ENCODE results near the gene PPM1D. TPM values are rescaled to one million over a fixed set of nuclear protein-coding genes. Genes with fewer than 3 reads are reported as not detected.

Gene PPM1D
- total and polyA plus RNA-seq, 2 of the 13 experiments (the other 11 are each of a cell fraction or from before 2014, with no cell fraction given), result 8.0 to 26.2 TPM

GRCh38 chr17:60586288-60586974 is 13.6 kb upstream of the PPM1D start:
- intact Hi-C loops (cut with micrococcal nuclease; ENCODE audit: unreplicated experiment), result no loop called here
- Histone ChIP-seq H3K4me3 (replicated peaks in 1 of 3; ENCODE audit: insufficient read depth in 1 of 3, low read depth in 2 of 3, low read length in 3 of 3) (no peak overlapping the region), H2AFZ (ENCODE audit: low read length) (no peak overlapping the region), H3K36me3 (replicated peaks in 1 of 2; ENCODE audit: control insufficient read depth in 1 of 2, insufficient read depth in 2 of 2, low read length in 2 of 2) (0 out of 5 replicates have a peak, but pooled peaks cover 0 to 3% of the 10 kb centered on the region in 2 experiments), H3K79me2 (ENCODE audit: insufficient read depth, low read length) (no peaks in the 10 kb centered on the region), H3K4me1 (ENCODE audit: insufficient read depth, low read length) (peaks cover 11% of the 10 kb centered on the region), H3K4me2 (ENCODE audit: low read depth, low read length) (peak overlapping the region; percentile 42), H3K27ac (ENCODE audit: extremely low read length, insufficient read depth, low read length) (no peak overlapping the region), H3K27me3 (ENCODE audit: control insufficient read depth in 1 of 2, insufficient read depth in 2 of 2, low read length in 2 of 2) (no peaks in the 10 kb centered on the region), H4K20me1 (ENCODE audit: insufficient read depth, low read length) (no peaks in the 10 kb centered on the region), H3K9ac (ENCODE audit: insufficient read depth, low read depth, low read length) (no peak overlapping the region), H3K9me3 (ENCODE audit: low read length) (no peaks in the 10 kb centered on the region)
- BruUV-seq (replicated peaks), result no TSS peak
- 25% methylated on average over 3 of the region's 3 CpGs for WGBS (ENCODE audit: low lambda C conversion rate)
- ChIA-PET CTCF (ENCODE audit: low intra/inter-chr PET ratio, low total read pairs) (interaction anchor here (1.0 kb wide), 1 partner anchor 52 kb away, joined by 3 read pairs; no protein-coding TSS in a partner anchor), POLR2A (interaction anchor here (0.7 to 1.3 kb wide), 2 partner anchors 13 to 60 kb away, joined by 3 to 8 read pairs; partner anchors contain the start of genes APPBP2 and PPM1D)
- in situ Hi-C loops (cut with HindIII; ENCODE audit: extremely low pct_ligation_motif_present, low pct_unique_long_range_greater_than_20kb), result no loop called here
- peak; percentile 92 for ATAC-seq
- FAIRE-seq, result peak; percentile 73
- peak; percentile 56 for DNase-seq (ENCODE audit: low spot score)
- TF ChIP-seq, protein P1, sequence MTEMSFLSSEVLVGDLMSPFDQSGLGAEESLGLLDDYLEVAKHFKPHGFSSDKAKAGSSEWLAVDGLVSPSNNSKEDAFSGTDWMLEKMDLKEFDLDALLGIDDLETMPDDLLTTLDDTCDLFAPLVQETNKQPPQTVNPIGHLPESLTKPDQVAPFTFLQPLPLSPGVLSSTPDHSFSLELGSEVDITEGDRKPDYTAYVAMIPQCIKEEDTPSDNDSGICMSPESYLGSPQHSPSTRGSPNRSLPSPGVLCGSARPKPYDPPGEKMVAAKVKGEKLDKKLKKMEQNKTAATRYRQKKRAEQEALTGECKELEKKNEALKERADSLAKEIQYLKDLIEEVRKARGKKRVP (CRISPR knock-in tag; IDR thresholded peaks at IDR 0.05), result no peak
- no peak for TF ChIP-seq TRAFD1 (CRISPR knock-in tag; IDR thresholded peaks at IDR 0.05; ENCODE audit: borderline replicate concordance)
- TF ChIP-seq HNRNPH1 (optimal IDR thresholded peaks at IDR 0.05; ENCODE audit: low read depth, low read length), result no peak
- no peak for TF ChIP-seq SRSF4 (IDR thresholded peaks at IDR 0.05; ENCODE audit: low read depth, low read length, poor library complexity, severe bottlenecking)
- no peak for TF ChIP-seq MYNN (CRISPR knock-in tag; IDR thresholded peaks at IDR 0.05; ENCODE audit: low read depth)
- TF ChIP-seq DBP (CRISPR knock-in tag; IDR thresholded peaks at IDR 0.05; ENCODE audit: not compliant biosample characterization), result no peak
- no peak for TF ChIP-seq ZNF660 (CRISPR knock-in tag; IDR thresholded peaks at IDR 0.05; ENCODE audit: borderline replicate concordance, low read depth)
- TF ChIP-seq, protein P2, sequence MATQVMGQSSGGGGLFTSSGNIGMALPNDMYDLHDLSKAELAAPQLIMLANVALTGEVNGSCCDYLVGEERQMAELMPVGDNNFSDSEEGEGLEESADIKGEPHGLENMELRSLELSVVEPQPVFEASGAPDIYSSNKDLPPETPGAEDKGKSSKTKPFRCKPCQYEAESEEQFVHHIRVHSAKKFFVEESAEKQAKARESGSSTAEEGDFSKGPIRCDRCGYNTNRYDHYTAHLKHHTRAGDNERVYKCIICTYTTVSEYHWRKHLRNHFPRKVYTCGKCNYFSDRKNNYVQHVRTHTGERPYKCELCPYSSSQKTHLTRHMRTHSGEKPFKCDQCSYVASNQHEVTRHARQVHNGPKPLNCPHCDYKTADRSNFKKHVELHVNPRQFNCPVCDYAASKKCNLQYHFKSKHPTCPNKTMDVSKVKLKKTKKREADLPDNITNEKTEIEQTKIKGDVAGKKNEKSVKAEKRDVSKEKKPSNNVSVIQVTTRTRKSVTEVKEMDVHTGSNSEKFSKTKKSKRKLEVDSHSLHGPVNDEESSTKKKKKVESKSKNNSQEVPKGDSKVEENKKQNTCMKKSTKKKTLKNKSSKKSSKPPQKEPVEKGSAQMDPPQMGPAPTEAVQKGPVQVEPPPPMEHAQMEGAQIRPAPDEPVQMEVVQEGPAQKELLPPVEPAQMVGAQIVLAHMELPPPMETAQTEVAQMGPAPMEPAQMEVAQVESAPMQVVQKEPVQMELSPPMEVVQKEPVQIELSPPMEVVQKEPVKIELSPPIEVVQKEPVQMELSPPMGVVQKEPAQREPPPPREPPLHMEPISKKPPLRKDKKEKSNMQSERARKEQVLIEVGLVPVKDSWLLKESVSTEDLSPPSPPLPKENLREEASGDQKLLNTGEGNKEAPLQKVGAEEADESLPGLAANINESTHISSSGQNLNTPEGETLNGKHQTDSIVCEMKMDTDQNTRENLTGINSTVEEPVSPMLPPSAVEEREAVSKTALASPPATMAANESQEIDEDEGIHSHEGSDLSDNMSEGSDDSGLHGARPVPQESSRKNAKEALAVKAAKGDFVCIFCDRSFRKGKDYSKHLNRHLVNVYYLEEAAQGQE (IDR thresholded peaks at IDR 0.05; ENCODE audit: borderline replicate concordance in 1 of 2, low read depth in 1 of 2, low read length in 2 of 2), result peak; percentile 54 to 90
- TF ChIP-seq KDM5B (CRISPR knock-in tag; IDR thresholded peaks at IDR 0.05; ENCODE audit: borderline replicate concordance), result no peak
- TF ChIP-seq ZNF510 (CRISPR knock-in tag; IDR thresholded peaks at IDR 0.05; ENCODE audit: low read depth), result no peak
- TF ChIP-seq FOXA1 (IDR thresholded peaks at IDR 0.05), result no peak
- TF ChIP-seq FOXA1 (CRISPR knock-in tag; IDR thresholded peaks at IDR 0.05), result peak; percentile 24; the same call in 1 of the 2 replicates
- no peak for TF ChIP-seq ZNF343 (CRISPR knock-in tag; IDR thresholded peaks at IDR 0.05)
- TF ChIP-seq ARNT2 (CRISPR knock-in tag; IDR thresholded peaks at IDR 0.05; ENCODE audit: low read depth), result no peak
- no peak for TF ChIP-seq ZNF724P (CRISPR knock-in tag; IDR thresholded peaks at IDR 0.05; ENCODE audit: borderline replicate concordance)
- TF ChIP-seq SIN3A (IDR thresholded peaks at IDR 0.05; ENCODE audit: borderline replicate concordance, low read depth, low read length), result no peak

Measured in HepG2 (cell line).